D721Med (cell line): Measurements from ENCODE around the gene DGCR8.

ENCODE experiments used
- DNase-seq: peaks from one replicate; pipeline ENCODE4 v3.0.0; 2011; ENCODE audit warnings: low spot score; ENCODE audit not compliant: insufficient read length
- FAIRE-seq: peaks from 2 replicates; lab custom pipeline; 2011; peaks lifted over from hg19 to GRCh38; lab: Jason Lieb, UNC
- CTCF ChIP-seq: IDR thresholded peaks from 2 replicates; pipeline ENCODE4 v1.5.1; 2012; ENCODE audit warnings: mild to moderate bottlenecking, control low read depth; ENCODE audit not compliant: insufficient read depth; ENCODE audit errors: missing control alignments

Gene DGCR8

GRCh38 chr22:20143883-20144665 lies 64.0 kb downstream of the DGCR8 start:
- TF ChIP-seq CTCF = no peak
- DNase-seq (no peak), FAIRE-seq (no peak)

- FAIRE-seq = no peak
- TF ChIP-seq CTCF = no peak
- DNase-seq = no peak
Measured at GRCh38 chr22:20145206-20145831, 65.3 kb downstream of the DGCR8 start.

GRCh38 chr22:20145832-20146223 lies 65.8 kb downstream of the DGCR8 start:
- FAIRE-seq (no peak), DNase-seq (no peak)
- TF ChIP-seq CTCF = no peak

GRCh38 chr22:20146777-20147176 lies 66.7 kb downstream of the DGCR8 start:
- no peak for DNase-seq
- no peak for FAIRE-seq
- no peak for TF ChIP-seq CTCF

- no peak for TF ChIP-seq CTCF
- FAIRE-seq = no peak
Measured at GRCh38 chr22:20147237-20147988, 67.4 kb downstream of the DGCR8 start.

GRCh38 chr22:20148414-20148813 lies 68.4 kb downstream of the DGCR8 start:
- no peak for TF ChIP-seq CTCF
- DNase-seq = no peak
- FAIRE-seq = no peak

More at GRCh38 chr22:20147237-20147988, 67.4 kb downstream of the DGCR8 start:
- DNase-seq = no peak
